Fibroblast of skin of scalp (primary cell): ENCODE results near the gene MIER1.

Experiments used
- DNase-seq: peaks from one replicate; pipeline ENCODE4 v3.0.0-alpha.2; 2013

Gene MIER1

DNA sequence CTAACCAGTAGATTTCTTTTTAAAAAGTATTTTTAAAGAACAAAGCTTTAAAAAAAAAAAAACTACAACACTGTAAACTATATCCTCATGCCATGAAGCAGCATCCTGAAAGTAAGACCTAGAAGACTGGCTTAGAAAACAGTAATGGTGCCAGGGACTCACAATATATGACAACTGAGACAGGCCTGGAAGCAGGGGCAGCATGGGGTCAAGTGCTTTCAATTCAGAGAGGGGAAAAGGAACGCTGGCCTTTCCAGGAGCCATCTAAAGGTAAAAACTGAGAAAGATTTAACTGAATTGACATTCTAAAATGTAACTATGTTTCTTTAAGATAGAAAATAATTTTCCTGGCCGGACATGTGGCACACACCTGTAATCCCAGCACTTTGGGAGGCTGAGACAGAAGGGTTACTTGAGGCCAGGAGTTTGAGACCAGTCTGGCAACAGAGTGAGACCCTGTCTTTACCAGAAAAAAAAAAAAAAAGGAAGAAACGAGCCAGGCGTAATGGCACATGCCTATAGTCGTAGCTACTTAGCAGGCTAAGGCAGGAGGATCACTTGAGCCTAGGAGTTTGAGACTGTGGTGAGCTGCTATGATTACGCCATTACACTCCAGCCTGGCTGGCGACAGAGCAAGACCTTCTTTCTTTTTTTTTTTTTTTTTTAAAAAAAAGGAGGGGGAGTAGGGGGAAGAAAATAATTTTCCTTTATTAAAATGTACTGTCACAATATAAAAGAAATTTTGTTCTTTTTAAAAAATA is 75.0 kb downstream of the MIER1 start:
- no peak for DNase-seq

DNA sequence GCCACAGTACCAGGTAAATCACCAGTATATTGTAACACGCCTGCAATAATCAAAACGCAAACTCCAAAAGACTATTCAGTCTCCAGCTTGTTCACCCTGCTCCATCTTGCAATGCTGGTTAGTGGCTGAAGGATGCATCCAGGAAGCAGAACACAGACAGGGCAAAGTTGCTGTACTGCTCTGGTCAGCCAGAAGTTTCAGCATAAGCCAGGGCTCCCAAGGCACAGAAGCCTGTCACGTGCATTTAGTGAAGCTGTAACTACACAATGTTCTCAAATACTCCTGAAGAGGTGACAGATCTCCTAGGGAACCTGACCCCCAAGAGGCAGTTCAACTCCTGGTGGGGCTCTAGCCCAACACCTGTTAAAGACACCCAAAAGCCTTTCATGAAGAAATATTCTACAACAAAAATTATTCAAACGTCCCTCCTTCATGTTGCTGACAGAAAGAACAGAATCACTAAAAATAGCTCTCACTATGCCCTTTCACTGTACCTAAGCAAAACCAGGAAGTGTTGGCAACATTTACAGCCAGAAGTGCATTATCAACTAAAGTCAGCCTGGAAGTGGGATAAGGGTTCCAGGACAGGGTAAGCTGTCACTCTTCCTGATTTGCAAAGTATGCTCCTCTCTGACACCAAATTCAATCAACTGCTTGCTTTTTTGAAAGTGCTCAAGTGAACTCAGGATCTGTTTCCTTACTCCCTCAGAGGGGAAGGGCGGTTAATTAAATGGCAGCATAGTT is 77.1 kb downstream of the MIER1 start:
- no peak for DNase-seq

DNA sequence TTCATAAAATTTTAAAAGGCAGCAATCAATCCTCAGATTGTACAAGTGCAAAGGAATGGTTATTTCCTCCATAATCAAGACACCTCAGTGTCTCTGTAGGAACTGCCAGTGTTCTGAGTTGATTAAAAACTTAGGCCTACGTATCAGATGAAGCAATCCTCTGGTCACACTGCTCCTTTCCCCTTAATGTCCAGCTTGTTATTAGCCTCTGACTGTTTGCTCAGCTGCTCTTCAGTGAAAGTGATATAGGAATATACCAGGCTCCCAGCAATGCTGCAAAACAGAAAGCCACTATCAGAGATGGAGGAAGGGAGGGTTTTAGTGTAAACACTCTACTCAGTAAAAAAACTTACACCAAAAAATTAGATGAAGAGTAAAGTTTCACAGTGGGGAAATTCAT is 79.4 kb downstream of the MIER1 start:
- no peak for DNase-seq

DNA sequence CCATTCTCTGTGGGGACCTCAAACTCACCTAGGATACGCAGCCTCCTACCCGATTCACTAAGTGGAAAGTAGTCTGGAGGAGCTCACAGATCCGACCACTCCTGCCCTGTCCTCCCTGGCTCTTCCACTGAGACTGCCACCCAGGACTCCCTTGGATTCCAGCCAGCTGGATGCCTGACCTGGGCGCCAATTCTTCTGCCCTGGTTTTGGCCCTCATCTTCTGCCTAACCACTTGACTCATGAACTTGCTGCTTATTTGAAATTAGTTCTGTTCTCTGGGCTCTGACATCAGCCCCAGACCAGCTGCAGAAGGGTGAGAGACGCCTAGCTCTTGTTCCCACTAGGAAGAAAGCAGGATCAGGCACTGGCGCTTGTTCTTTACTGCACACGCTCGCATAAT is 80.3 kb downstream of the MIER1 start:
- no peak for DNase-seq

DNA sequence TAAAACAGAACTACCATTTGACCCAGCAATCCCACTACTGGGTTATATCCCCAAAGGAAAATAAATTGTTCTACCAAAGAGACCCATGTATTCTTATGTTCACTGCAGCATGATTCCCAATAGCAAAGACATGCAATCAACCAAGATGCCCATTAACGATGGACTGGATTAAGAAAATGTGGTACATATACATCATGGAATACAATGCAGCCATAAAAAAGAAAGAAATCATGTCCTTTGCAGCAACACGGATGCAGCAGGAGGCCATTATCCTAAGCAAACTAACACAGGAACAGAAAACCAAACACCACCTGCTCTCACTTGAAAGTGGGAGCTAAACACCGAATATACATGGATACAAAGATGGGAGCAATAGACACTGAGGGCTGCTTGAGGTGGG is 85.0 kb downstream of the MIER1 start:
- no peak for DNase-seq

DNA sequence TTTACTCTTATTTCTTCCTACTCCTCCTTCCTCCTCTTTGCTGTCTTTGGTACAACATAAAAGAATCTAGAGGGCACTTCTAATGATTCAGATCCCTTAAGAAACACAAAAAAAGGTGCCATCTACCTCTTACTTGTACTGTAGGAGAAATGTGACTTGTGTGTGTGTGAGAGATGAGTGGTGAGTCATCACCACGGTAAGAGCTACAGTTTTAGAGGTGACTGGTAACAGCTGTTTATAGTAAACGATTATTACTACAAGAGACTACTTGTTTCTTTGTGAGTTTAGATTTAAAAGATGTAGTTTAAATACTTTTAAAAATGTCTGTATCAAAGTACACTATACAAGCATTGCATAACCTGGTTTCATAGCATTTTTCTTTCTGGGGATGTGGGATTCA is 88.8 kb downstream of the MIER1 start:
- no peak for DNase-seq

DNA sequence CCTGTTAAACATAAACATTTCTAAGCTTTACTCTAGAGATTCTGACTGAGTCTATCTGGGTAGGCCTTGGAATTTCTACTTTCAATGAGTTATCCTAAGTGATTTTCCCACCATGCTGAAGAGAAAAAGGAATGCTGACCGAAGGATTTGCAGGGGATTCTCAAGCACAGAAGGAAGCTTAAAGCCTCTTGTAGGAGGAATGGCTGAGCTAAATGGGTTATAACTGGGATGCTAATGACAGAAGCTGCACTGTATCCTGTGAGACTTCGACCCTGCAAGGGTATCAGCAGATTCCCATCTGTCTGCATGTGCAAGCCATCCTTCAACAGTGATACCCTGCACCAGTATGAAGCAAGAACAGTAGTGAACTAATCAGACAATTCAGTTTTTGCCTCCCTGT is 93.8 kb downstream of the MIER1 start:
- no peak for DNase-seq

DNA sequence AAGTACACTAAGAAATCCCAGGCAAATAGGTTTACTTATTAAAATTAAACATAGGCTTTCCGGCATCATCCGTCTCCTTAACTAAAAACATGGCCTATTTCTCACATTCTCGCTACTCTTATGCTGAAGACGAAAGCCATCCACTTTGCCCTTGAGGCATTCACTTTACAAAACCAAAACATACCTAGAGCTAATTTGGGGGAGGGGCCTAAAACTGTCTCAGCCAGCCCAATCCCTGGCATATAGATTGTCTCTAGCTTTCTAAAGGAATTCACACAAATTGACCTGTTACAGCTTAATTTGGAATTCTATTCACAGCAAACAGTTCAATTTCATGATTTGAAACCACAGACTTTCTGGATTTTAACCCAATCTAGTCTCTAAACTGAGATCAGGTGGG is 94.3 kb downstream of the MIER1 start:
- DNase-seq: no peak

DNA sequence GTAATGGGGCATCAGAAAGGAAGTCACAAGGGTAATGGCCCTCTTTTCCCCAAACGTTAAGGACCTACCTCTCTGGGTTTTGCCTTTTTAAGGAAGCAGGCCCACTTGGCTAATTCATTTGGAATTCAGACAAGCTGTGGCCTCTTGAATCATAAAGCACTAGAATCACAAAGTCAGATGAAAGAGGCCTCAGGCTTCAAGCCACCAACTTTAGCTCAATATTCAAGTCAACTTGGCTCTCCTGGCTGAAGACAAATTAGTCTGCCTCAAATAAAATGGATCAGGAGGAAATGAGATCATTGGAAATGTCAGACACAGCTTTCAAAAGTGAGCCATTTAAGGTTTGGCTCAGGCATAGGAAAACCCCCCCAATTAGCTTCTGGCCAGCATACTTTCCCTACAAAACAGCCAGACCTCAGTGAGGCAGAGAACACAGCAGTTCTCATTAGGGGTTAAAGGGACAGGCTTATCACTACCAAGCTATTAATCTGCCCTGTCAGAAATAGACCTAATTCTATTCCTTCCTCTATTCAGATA is 94.9 kb downstream of the MIER1 start:
- DNase-seq: peak; percentile 80

DNA sequence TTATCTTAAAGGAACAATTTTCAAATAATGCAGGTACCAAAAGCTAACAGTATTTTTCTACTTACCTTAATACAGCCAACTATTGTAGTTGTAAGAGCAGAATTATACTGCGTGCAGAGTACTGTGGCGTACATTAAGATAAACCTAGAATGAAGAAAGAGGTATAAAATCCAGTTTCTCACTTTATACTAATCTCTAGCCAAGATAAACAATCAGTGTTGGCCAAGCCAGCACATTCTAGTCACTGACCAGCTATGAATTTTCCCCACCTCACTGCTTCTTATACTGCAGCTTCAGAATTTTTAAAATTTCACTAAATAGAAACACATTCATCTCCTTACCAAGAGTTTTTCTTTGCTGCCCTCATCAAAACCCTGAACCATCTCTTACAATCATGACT is 95.5 kb downstream of the MIER1 start:
- peak; percentile 39 for DNase-seq

DNA sequence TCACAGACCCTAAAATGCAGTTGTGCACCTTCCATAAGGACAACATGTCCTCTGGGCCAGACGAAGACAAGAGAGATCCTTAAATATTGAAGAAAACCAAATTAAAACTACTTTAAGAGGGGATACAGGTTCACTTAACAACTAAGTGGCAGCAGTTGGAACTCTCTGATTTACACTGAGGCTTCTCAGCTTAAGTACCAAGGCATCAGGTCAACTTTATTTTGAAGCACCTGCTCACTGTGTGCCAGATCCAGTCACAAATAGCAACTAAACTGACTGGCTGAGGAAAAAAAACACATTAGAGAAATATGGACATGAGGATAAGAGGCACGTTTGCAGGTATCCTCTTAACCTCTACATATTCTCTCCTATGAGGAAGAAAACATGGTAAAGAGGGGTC is 96.0 kb downstream of the MIER1 start:
- DNase-seq: no peak

DNA sequence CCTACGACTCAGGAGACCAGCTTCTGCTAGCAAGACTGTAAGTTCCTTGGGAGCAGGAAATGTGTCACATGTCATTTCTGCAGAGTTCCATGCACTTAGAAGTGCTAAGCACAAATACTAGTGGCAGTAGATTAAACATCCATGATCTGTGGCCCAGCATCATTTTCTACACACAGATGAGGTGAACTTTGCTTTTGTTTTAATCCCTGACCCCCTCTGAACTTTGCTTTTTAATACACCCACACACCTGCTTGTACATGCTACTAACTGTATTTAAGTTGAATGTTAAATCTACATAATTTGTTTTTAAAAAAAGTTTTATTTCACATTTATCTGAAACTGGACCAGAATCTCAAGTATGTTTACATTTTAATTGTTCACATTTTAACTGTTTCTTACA is 104.7 kb downstream of the MIER1 start:
- no peak for DNase-seq

DNA sequence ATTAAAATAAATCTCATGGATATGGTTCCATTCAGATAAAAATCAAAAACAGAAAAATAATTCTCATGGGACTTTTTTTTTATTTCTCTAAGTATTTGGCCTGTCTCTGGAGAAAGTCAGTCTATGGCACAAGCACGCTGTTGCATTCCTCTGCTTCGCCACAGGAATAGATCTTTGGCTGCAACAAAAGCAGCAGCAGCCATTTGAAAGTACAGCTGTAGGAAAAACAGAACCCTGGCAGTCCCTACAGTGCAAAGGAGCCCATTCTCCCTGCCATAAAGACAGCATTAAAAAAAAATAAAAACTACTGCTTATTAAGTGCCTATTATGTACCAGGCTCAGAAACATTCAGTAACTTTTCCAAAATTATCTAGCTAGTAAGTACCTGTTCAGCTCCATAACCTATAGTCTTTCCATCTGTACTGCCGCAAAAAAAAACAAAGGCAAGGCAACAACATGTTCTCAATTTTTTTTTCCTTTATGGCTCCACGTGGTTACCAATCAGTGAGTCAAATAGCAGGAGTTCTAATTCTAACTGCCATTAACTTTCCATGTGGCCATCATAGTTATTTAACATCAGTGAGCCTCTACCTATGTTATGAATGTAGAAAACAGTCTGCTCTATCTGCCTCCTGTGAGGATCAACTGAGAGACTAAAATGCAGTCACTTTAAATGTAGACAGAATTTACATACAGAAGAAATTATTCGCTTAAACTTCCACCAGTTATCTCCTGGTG is 106.5 kb downstream of the MIER1 start:
- DNase-seq: peak; percentile 77

DNA sequence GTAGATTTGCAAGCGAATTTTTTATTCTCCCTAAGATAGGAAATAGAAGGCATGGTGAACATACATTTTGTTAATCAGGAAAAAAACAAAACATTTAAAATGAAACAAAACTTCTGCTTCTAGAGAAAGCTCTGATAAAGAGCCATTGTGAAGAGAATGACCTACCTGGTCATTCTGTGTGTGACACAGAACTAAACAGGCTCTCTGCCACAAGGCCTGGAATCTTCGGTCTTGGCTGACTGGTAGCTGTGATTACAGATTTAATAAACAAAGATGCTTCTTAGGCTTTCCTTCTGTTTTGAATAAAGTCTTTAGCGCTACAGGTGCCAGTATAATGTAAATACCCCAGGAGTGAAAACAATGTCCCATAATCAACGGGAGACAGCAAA is 107.1 kb downstream of the MIER1 start:
- DNase-seq: no peak
